GM12874 (cell line): ENCODE measurements around the gene SYTL3.

Experiments
- CTCF ChIP-seq: IDR thresholded peaks from 2 replicates; pipeline ENCODE4 v1.5.1; 2011; ENCODE audit warnings: low read depth, mild to moderate bottlenecking, control low read depth, low read length, moderate library complexity; ENCODE audit not compliant: insufficient read depth

Gene SYTL3

GRCh38 chr6:158633127-158633526 lies 16.7 kb upstream of the SYTL3 start:
- TF ChIP-seq CTCF = no peak

GRCh38 chr6:158634695-158635426 lies 15.0 kb upstream of the SYTL3 start:
- no peak for TF ChIP-seq CTCF

- no peak for TF ChIP-seq CTCF
Measured at GRCh38 chr6:158635427-158636073, 14.3 kb upstream of the SYTL3 start.

GRCh38 chr6:158636778-158637177 lies 13.1 kb upstream of the SYTL3 start:
- TF ChIP-seq CTCF = no peak

GRCh38 chr6:158638324-158638854 lies 11.5 kb upstream of the SYTL3 start:
- TF ChIP-seq CTCF = no peak

GRCh38 chr6:158639056-158639455 lies 10.8 kb upstream of the SYTL3 start:
- no peak for TF ChIP-seq CTCF

- TF ChIP-seq CTCF = no peak
Measured at GRCh38 chr6:158640519-158640918, 9.3 kb upstream of the SYTL3 start.
